Effector memory CD4-positive, alpha-beta T cell (primary cell): Measurements from ENCODE around the gene CEPT1.

Source experiments
- DNase-seq, 3 donors: peaks; one replicate each; pipeline ENCODE4 v3.0.0-alpha.2; 2020
- H3K27ac ChIP-seq: 2 replicates; pipeline ENCODE4 v1.7.0; 2013; ENCODE audit warnings: mild to moderate bottlenecking, low read length, moderate library complexity; ENCODE audit not compliant: insufficient read depth, poor library complexity, severe bottlenecking
- H3K27me3 ChIP-seq: replicated peaks from 2 replicates; pipeline ENCODE4 v1.7.0; 2013; ENCODE audit warnings: mild to moderate bottlenecking, low read length; ENCODE audit not compliant: insufficient read depth, control insufficient read depth, poor library complexity, severe bottlenecking
- H3K36me3 ChIP-seq: 2 replicates; pipeline ENCODE4 v1.7.0; 2013; ENCODE audit warnings: mild to moderate bottlenecking, low read length, moderate library complexity; ENCODE audit not compliant: control insufficient read depth, insufficient read depth
- H3K4me1 ChIP-seq: 2 replicates; pipeline ENCODE4 v1.7.0; 2013; ENCODE audit warnings: low read length, mild to moderate bottlenecking; ENCODE audit not compliant: control insufficient read depth, insufficient read depth, poor library complexity, severe bottlenecking
- H3K4me3 ChIP-seq: 2 replicates; pipeline ENCODE4 v1.7.0; 2013; ENCODE audit warnings: low read length, low read depth, mild to moderate bottlenecking; ENCODE audit not compliant: insufficient read depth, poor library complexity, severe bottlenecking
- H3K9me3 ChIP-seq: 2 replicates; pipeline ENCODE4 v1.7.0; 2013; ENCODE audit warnings: mild to moderate bottlenecking, low read length, moderate library complexity; ENCODE audit not compliant: control insufficient read depth

The CEPT1 gene

DNA sequence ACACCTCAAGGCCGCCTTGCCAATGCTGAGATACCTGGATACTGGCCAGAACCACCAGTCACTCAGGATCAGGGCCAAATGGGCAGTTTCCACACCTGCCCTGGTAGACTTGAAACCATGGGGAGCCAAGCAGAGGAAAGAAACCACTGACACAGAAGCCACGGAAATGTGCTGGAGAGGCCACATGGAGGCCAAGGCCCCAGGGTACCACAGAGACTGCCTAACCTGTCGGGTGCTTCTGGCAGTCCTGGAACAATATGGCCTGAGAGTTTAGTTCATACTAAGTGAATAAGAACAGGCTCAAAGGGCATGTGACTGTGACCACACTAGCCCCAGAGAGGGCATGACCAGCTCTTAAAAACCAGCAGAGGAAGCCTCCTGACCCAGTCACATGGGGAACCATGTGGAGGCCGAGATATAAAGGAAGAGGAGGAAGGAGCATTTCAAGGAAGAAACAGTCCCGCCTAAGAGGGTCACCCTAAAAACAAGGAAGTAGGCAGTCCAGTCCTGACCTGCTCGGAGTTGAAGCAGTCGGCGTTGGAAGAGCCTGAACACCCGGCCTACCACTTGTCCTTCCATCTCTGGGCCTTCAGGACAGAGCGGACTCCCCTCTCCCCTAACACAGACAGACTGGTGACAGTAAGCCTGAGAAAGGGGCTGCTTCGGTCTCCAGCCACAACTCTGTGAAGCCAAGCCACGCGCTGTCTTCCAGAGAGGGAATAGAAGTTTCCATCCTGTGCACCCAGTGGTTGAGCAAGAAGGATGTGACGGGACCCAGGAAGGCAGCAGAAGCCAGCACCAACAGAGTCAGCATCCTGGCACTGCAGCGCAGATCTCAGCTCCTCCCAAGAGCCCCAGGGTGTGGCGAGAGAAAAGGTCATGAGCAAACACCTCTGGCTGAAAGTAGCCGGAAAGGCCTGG lies 60.1 kb downstream of the CEPT1 start, which contains the start of gene DENND2D:
Gene DENND2D (minus strand): TSS at position 766 of the 921 bp plus-strand sequence. CDS start 187 bp downstream, at position 579.
- no peaks in the 10 kb centered on the region for H3K9me3 ChIP-seq
- peak within 1 kb of the TSS; percentile 92 for H3K27ac ChIP-seq
- H3K27me3 ChIP-seq = no peaks in the 10 kb centered on the region
- DNase-seq = peak in 2 of 3 donors; percentile 25 to 27
- H3K4me3 ChIP-seq = peak within 1 kb of the TSS; percentile 71
- peaks cover 70% of the 10 kb centered on the region for H3K4me1 ChIP-seq
- H3K36me3 ChIP-seq = peaks cover 35% of the 10 kb centered on the region

GRCh38 chr1:111200802-111201161 lies 60.8 kb downstream of the CEPT1 start:
- no peaks in the 10 kb centered on the region for H3K9me3 ChIP-seq
- peak overlapping the region; percentile 71 for H3K4me3 ChIP-seq
- peaks cover 29% of the 10 kb centered on the region for H3K36me3 ChIP-seq
- peak overlapping the region; percentile 92 for H3K27ac ChIP-seq
- H3K4me1 ChIP-seq = peaks cover 63% of the 10 kb centered on the region
- no peak for DNase-seq
- H3K27me3 ChIP-seq = no peaks in the 10 kb centered on the region

DNA sequence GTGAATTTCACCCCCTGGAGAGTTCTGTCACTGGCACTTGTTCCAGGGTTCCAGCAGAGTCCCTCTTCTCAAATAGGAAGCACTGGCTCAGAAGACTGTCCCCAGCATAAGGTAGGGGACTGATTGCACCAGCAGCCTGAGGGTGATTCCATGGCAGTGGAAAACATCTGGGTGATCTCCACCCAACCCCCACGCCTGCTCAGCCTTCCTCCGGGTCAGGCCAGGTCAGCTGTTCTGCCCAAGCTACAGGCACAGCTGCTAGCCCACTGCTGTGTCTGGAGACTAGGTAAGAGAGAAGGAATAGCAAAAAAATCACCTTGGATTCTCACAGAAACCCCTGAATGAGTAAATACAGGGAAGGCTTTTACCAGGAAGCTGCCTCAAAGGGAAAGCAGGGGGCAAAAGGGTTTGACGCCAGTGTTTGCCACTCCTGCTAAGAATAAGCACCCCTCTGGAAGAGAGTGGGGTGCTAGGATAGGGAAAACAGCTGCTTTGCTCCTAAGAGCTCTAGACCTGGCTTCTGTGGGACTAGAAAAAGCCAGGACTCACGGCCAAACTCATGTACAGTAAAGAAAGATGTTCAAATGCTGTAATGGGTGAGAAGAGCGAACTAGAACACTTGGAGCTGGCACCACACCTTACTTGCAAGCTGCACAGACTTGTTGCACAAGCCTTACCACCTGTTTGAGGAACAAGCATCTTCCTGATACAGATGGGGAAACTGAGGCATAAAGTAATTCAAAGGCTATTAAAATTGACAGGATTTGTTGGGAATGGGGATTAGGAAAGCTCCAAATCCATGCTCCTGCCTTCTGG lies 61.5 kb downstream of the CEPT1 start:
- DNase-seq = no peak
- H3K27ac ChIP-seq = peak overlapping the region; percentile 92
- peaks cover 56% of the 10 kb centered on the region for H3K4me1 ChIP-seq
- peak overlapping the region; percentile 71 for H3K4me3 ChIP-seq
- no peaks in the 10 kb centered on the region for H3K27me3 ChIP-seq
- no peaks in the 10 kb centered on the region for H3K9me3 ChIP-seq
- H3K36me3 ChIP-seq = peaks cover 22% of the 10 kb centered on the region

- peaks cover 49% of the 10 kb centered on the region for H3K4me1 ChIP-seq
- H3K36me3 ChIP-seq = peaks cover 13% of the 10 kb centered on the region
- peak overlapping the region; percentile 18 for H3K4me3 ChIP-seq
- no peak for DNase-seq
- peak overlapping the region; percentile 92 for H3K27ac ChIP-seq
- no peaks in the 10 kb centered on the region for H3K27me3 ChIP-seq
- H3K9me3 ChIP-seq = no peaks in the 10 kb centered on the region
Measured at GRCh38 chr1:111202366-111202706, 62.3 kb downstream of the CEPT1 start.

DNA sequence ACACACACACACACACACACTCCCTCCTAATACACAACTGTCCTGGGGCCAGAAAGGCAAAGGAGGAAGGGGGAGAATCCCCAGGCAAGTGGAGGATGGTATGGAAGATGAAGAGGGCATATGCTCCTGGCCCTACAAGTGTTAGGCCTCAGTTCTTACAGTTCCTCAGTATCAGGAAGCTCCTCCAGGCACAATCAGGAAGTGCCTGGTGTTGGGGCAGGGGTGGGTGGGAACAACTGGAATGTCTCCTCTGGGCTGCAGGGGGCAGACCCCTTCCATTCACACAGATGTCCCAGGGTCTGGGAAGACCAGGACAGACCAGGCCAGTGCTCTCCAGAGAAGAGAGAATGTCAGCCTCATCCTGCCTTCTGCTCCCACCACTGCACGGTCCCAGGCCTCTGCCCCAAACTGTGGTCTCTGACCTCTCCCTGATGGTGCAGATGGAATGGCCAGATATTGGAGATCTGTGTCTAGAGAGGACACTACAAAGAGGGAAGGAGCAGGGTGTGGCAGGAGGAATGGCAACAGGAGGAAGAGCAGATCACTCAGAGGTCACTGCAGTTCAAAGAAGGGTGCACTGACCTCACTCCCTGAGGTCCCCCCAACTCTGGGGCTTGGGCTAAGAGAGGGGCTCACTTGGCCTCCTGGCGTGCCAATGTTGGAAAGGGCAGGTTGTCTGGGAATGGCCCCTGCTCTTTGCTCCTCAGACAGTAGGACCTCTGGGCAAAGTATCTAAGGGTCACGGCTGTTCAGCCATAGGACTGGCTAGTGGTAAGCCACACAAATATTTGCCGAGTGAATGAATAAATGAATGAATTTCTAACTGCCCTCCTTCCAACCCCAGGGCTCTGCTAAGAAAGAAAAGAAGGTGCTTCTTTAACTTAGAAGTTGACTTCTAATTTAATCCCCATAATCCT lies 62.9 kb downstream of the CEPT1 start:
- Histone ChIP-seq H3K27ac (peak overlapping the region; percentile 92), H3K36me3 (peaks cover 7% of the 10 kb centered on the region), H3K4me1 (peaks cover 49% of the 10 kb centered on the region), H3K4me3 (peak overlapping the region; percentile 65), H3K27me3 (no peaks in the 10 kb centered on the region), H3K9me3 (no peaks in the 10 kb centered on the region)
- DNase-seq = no peak

DNA sequence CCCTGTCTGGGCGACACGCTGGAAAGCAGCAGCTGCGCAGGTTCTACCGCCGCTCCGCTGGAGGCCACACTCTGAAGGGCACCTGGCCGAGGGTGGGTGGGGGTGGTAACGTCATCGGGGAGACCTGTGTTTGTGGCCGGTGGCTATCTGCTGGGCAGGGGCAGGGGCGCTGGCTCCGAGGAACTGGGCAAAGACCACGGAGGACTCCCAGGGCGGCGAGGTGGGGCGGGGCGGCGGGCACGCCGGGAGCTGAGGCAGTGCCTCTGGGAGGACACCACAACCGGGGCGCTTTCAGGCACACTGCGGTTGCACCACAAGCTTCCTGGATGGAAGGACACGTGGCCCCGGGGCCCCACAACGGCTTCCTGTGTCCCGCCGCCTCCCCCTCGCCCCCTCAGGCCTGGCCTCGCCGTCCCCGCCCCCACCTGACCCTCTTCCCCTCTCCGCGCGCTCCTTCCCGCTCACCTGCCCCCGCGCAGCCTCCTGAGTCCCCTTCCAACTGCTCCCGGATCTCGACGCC lies 63.7 kb downstream of the CEPT1 start:
- peaks cover 41% of the 10 kb centered on the region for H3K4me1 ChIP-seq
- no peaks in the 10 kb centered on the region for H3K27me3 ChIP-seq
- peak; percentile 77 to 88 (median 85) for DNase-seq

DNA sequence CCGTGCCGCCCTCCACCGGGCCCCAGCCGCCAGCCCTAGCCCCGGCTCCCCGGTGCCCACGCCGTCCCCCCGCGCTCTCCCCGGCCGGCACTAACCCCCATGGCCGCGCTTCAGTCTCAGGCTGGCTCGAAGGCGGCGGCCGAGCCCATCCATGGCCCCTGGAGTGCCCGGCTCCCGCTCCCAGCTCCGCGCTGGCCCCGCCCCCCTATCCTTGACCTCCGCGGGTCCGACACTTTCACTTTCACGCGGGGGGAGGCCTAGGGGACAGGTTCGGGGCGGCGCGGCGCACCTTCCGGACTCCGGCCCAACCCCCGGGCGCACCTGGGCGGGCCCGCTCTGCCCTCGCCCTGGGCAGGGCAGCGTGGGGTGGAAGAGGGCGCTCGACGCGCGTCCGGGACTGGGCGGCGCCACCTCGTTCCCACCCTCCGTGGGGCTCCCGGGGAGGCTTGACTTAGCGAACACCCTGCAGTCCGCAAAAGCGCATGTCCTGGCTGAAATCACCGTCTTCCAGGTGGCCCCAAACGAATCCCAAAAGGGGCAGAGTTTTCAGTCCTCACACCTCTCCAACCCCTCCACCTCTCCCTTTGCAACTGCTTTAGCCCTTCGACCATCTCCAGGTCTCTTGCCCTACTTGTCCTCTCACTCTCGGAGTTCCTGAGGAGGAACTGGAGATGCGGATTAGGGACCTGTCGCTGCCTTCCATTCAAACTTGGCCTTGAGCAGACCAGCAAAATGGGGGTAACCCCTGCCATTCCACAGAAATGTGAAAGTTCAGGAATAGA lies 64.4 kb downstream of the CEPT1 start:
- peak overlapping the region; percentile 92 for H3K27ac ChIP-seq
- H3K9me3 ChIP-seq = no peaks in the 10 kb centered on the region
- H3K4me3 ChIP-seq = peak overlapping the region; percentile 65
- peak; percentile 56 to 68 (median 67) for DNase-seq
- no peaks in the 10 kb centered on the region for H3K36me3 ChIP-seq
- H3K27me3 ChIP-seq = no peaks in the 10 kb centered on the region
- peaks cover 41% of the 10 kb centered on the region for H3K4me1 ChIP-seq

More for the DNA sequence above, 63.7 kb downstream of the CEPT1 start:
- peak overlapping the region; percentile 92 for H3K27ac ChIP-seq
- H3K36me3 ChIP-seq = no peaks in the 10 kb centered on the region
- H3K4me3 ChIP-seq = peak overlapping the region; percentile 65
- no peaks in the 10 kb centered on the region for H3K9me3 ChIP-seq

- Histone ChIP-seq H3K4me3 (peak overlapping the region; percentile 65), H3K27ac (peak overlapping the region; percentile 92), H3K9me3 (no peaks in the 10 kb centered on the region), H3K4me1 (peaks cover 41% of the 10 kb centered on the region), H3K27me3 (no peaks in the 10 kb centered on the region), H3K36me3 (no peaks in the 10 kb centered on the region)
- no peak for DNase-seq
Measured at GRCh38 chr1:111204983-111205713, 65.1 kb downstream of the CEPT1 start.
